GM13977 (cell line): Measurements from ENCODE around the gene ZSCAN20.

Source experiments
- DNase-seq: peaks from one replicate; pipeline ENCODE4 v3.0.0; 2012; ENCODE audit warnings: low spot score
- CTCF ChIP-seq: IDR thresholded peaks from 2 replicates; pipeline ENCODE4 v1.5.1; 2012; ENCODE audit warnings: mild to moderate bottlenecking, control low read depth; ENCODE audit not compliant: insufficient read depth; ENCODE audit errors: extremely low read depth, missing control alignments
- in situ Hi-C: fragments of 300-500 bp; cut with MboI; formaldehyde crosslinking; loops from one replicate; pipeline ENCODE4 v1.12.0; 2022; ENCODE audit warnings: low sequenced_read_pairs, low pct_unique_long_range_greater_than_20kb, mixed read lengths, inconsistent platforms; ENCODE audit not compliant: unreplicated experiment

Gene ZSCAN20

GRCh38 chr1:33435096-33435820 lies 37.2 kb upstream of the ZSCAN20 start:
- TF ChIP-seq CTCF = no peak
- in situ Hi-C loops = no loop called here
- no peak for DNase-seq

- DNase-seq = no peak
- no peak for TF ChIP-seq CTCF
- in situ Hi-C loops = no loop called here
Measured at GRCh38 chr1:33436557-33437285, 35.7 kb upstream of the ZSCAN20 start.

GRCh38 chr1:33438364-33439160 lies 33.9 kb upstream of the ZSCAN20 start:
- TF ChIP-seq CTCF = no peak
- DNase-seq = no peak
- in situ Hi-C loops = no loop called here

GRCh38 chr1:33439662-33440061 lies 32.8 kb upstream of the ZSCAN20 start:
- in situ Hi-C loops = no loop called here
- no peak for DNase-seq
- no peak for TF ChIP-seq CTCF

GRCh38 chr1:33441088-33441745 lies 31.2 kb upstream of the ZSCAN20 start:
- in situ Hi-C loops = no loop called here
- DNase-seq = no peak
- no peak for TF ChIP-seq CTCF

- in situ Hi-C loops = no loop called here
- no peak for DNase-seq
- no peak for TF ChIP-seq CTCF
Measured at GRCh38 chr1:33442141-33442540, 30.3 kb upstream of the ZSCAN20 start.
